ENCODE results near the gene CRYM.
"Not testable (repeated sequence)": the region's sequence is repeated elsewhere in the genome, so short reads cannot be mapped to it uniquely, and the experiment has no call there.

CRYM gene

GRCh38 chr16:21277927-21278706, at the start of gene CRYM:
CRYM (minus strand) TSS chr16:21278290; CDS start chr16:21278251, 39 bp downstream.
- DNase-seq (ENCODE audit: low read depth) = no peak

DNA sequence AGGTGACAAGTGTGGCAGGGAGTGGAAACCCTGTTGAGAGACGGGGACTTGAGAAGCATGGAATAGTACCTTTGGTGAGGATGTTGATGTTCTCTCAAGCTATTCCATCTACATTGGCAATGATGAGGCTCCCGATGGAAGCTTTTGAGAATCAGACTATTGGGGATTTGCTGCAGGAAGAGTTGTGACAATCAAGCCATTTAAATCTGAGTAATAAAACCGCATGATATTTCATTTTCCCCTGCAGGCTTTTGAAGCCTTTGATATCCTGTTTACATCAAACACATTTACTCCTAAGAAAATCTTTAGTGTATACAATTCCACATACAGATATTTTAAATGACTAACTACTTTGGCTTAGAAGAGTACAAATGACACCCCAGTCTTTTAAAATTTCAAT, 49.0 kb upstream of the CRYM start:
- DNase-seq (ENCODE audit: low read depth) = no peak

DNA sequence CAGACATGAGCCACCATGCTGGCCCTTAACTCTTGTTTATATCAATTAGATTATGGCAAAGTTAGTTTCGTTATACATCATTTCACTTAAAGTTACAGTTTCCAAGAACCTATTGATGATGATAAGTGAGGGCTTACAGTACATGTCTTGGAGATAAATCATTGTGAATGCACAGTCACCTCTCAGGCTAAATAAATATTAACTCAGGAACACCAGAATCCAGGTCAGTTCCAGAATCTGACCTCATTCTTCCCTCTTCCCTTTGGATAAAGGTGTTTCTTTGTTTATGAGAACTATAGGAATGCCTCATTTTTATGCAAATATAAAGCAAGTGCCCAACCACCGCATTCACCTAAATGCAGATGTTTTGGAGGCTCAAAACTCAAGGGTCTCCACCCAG, 48.4 kb upstream of the CRYM start:
- no peak for DNase-seq (ENCODE audit: low read depth)

DNA sequence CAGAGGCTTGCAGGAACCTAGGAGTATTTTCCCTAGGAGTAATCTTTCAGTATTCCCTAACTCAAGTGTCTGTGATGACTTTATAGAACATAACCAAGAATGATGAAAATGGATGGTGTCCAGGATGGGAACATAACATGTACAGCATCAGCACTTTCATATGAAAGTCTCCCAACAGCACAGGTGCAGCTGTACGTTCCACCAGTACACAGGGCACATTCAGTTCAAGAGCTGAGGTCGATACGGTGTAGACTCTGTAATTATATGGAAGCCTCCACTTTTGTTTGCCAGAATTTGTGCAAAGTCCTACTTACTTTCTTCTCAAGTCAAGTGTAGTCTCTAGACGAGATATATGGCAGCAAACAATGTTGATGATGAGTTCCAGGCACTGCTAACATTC, 46.2 kb upstream of the CRYM start:
- no peak for DNase-seq (ENCODE audit: low read depth)

DNA sequence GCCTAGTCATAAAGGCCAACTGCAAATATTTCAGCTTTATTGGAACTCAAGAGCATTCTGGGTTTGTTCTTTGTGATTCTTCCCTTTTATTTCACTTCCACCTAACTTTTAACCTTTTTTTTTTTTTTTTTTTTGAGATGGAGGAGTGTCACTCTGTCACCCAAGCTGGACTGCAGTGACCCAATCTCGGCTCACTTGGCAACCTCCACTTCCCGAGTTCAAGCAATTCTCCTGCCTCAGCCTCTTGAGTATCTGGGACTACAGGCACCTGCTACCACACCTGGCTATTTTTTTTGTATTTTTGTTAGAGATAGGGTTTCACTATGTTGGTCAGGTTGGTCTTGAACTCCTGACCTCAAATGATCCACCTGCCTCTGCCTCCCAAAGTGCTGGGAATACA, 44.2 kb upstream of the CRYM start:
- DNase-seq (ENCODE audit: low read depth) = not testable (repeated sequence)

GRCh38 chr16:21321736-21322135, 43.6 kb upstream of the CRYM start:
- no peak for DNase-seq (ENCODE audit: low read depth)

- no peak for DNase-seq (ENCODE audit: low read depth)
These were observed 36.2 kb upstream of the CRYM start for GRCh38 chr16:21314339-21314738.

- DNase-seq (ENCODE audit: low read depth) = not testable (repeated sequence)
These were observed 34.8 kb upstream of the CRYM start for GRCh38 chr16:21312863-21313372.

DNA sequence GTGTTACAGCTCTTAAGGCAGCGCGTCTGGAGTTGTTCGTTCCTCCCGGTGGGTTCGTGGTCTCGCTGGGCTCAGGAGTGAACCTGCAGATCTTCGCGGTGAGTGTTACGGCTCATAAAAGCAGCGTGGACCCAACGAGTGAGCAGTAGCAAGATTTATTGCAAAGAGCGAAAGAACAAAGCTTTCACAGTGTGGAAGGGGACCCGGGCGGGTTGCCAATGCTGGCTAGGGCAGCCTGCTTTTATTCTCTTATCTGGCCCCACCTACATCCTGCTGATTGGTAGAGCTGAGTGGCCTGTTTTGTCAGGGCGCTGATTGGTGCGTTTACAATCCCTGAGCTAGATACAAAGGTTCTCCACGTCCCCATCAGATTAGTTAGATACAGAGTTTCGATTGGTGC, 34.0 kb upstream of the CRYM start:
- not testable (repeated sequence) for DNase-seq (ENCODE audit: low read depth)

- not testable (repeated sequence) for DNase-seq (ENCODE audit: low read depth)
These were observed 28.6 kb upstream of the CRYM start for GRCh38 chr16:21306712-21307111.

GRCh38 chr16:21302898-21303528, 24.9 kb upstream of the CRYM start:
- peak; percentile 76 for DNase-seq (ENCODE audit: low read depth)

DNA sequence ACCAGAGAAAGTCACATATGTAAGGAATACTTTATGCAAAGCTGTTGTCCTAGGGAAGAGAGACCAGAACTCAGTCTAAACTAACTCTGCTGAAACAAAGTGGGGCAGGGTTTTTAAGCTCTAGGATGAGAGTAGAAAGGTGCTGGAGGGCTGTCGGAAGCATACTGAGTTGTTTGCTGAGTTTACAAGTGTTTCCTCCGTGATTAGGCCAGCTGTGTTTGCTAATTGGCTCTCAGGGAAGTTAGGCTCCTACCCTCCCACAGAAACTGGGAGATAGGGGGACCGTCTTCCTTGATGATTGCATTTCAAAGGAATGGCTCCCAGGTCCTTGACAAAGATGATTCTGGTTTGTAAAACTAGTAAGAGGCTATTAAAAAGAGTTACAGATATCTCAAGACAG, 24.4 kb upstream of the CRYM start:
- DNase-seq (ENCODE audit: low read depth) = no peak

DNA sequence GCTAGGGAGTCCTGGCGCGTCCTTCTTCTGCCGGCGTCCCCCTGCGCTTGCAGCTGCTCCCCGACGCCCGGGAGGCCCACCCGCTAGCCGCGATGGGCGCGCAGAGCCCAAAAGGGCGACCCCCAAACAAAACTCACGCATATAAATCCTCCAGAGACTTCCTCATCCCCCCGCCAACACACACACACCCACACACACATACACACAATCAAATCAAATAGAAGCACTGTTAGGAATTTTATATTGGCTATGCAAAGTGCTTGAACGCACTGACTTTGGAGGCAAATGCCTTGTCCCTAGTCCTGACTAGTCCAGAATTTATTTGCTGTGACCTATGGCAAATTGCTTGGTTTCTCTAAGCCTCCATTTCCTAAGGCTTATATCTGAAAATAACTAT, 23.8 kb upstream of the CRYM start:
- no peak for DNase-seq (ENCODE audit: low read depth)

DNA sequence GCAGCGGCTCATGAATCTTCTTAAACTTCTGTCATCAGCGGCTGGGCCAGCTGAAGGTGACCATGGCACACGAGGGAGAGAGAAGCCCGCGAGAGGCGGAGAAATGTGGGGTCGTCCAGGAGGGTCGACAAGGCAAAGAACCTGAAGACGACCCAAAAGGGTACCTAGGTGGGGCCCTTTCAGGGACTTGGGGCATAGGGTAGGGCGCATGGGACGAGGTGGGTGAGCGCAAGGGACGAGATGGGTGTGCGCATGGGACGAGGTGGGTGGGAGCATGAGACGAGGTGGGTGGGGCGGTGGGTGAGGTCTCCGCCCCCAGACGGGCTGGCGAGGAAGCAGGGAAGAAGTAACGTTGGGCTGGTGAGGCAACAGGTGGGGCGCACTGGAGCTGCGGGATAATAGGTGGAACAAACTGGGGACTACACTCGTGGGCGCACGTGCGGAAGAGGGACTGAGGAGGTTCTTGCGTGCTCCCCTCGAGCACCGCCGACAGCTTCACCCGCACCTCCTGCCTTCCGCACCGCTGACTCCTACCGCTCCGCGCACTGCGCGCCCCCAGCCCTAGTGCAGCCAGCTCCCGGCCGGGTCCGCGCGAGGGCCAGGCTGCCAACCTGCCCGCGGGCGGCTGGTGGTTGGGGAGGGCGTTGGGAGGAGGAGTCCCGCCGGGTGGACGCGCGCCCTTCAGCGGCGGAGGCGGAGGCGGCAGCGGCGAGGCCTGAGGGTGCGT, 23.2 kb upstream of the CRYM start:
- peak; percentile 58 for DNase-seq (ENCODE audit: low read depth)

- peak; percentile 99 for DNase-seq (ENCODE audit: low read depth)
These were observed 22.4 kb upstream of the CRYM start for GRCh38 chr16:21300309-21301167.

DNA sequence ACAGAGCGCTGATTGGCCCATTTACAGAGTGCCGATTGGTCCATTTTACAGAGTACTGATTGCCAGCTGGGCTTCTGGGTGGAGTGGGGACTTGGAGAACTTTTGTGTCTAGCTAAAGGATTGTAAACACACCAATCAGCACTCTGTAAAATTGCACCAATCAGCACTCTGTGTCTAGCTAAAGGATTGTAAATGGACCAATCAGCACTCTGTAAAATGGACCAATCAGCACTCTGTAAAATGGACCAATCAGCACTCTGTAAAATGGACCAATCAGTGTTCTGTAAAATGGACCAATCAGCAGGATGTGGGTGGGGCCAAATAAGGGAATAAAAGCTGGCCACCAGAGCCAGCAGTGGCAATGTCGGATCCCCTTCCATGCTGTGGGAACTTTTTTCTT, 11.7 kb upstream of the CRYM start:
- DNase-seq (ENCODE audit: low read depth) = not testable (repeated sequence)

- no peak for DNase-seq (ENCODE audit: low read depth)
These were observed 7.2 kb upstream of the CRYM start for GRCh38 chr16:21285314-21285713.

DNA sequence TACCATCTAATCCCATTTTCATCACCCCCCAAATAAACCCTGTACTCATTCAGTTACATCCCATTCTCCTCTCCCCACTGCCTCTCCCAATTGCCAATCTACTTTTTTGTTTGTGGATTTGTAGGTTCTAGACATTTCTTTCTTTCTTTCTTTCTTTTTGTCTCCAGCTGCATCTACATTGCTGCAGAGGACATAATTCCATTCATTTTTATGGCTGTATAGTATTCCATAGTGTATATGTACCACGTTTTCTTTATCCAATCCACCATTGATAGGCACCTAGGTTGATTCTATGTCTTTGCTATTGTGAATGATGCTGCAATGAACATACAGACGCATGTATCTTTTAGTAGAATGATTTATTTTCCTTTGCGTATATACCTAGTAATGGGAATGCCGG, 6.3 kb upstream of the CRYM start:
- no peak for DNase-seq (ENCODE audit: low read depth)

DNA sequence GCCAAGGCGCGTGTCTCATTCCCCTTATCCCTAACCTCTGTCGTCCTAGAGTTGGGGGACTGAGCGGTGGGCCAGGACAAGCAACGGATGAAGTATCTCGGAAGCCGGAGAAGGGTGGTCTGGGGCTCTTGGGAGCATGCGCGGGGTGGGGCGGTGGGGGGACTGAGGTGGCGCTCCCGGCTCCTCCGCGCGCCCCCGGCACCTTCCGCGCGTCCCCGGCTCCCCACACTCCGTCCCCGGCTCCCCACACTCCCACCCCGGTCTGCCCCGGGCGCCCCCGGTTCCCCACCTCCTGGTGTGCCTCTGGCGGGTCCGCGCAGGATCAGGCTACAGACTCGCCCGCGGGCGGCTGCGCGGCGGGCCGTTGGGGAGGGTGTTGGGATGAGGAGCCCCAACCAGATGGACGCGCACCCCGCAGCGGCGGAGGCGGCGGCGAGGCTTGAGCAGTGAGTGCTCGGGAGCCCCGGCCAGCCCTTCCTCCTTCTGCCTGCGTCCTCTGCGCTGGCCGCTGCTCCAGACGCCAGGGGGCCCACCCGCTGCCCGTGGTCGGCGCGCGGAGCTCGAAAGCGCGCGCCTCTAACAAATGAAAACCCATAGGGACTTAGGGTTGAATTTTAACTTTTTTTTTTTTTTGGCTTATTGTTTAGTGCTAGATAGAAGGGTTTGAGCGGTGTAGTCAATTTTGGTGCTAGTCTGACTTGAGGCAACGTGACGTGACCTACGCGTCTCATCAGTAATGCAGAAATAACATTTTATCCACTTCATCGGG, 5.6 kb upstream of the CRYM start:
- DNase-seq (ENCODE audit: low read depth) = no peak

DNA sequence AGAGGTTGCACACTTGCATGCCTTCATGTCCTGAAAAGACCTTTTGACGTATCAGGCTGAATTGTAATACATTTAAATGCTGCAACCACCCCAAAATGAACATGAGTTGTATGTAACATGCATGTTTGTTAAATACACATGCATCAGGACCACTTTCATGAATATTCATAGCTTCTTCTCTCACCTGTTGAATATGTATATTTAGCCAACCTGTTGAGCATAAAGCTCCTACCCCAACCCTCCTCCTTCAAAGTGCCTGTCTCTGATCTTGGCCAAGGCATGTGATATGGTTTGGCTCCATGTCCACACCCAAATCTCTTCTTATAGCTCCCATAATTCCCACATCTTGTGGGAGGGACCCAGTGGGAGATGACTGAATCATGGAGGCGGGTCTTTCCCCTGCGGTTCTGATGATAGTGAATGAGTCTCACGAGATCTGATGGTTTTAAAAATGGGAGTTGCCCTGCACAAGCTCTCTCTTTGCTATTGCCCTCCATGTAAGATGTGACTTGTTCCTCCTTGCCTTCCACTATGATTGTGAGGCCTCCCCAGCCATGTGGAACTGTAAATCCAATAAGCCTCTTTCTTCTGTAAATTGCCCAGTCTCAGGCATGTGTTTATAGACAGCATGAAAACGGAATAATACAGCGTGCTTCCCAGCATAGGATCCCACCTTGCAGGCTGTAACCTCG, 3.8 kb upstream of the CRYM start:
- DNase-seq (ENCODE audit: low read depth) = no peak

- DNase-seq (ENCODE audit: low read depth) = no peak
These were observed 1.4 kb upstream of the CRYM start for GRCh38 chr16:21279501-21279900.

All from fibroblast of the conjunctiva (primary cell).